ENCODE measurements around the gene CCDC201.

Gene CCDC201

DNA sequence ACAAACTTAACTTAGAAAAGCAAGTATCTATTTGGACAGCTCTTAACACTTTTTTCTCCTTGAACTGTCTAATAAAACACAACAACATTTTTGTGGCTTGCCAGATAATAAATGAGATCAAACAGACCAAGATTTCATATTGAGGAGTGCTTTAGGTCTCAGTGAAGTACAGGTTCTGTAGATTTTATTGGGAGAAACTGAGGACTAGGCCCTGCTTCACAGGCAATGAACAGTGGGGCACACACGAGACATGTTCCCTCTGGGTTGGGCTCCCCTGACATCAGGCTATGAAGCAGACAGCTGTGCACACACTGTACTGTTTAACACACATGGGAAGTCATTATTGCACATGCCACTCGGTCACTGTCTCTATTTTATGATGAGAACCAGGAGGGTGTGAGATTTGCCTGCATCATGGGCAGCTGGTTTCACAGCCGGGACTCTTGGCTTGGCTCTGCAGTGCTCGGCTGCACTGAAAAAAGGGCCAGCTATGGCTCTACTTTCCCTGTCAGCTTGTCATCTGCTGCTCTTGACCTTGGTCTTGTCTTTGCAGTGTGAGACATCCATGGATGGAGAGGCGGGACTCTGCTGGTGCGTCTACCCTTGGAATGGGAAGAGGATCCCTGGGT lies 19.6 kb upstream of the CCDC201 start:
- no peak for FAIRE-seq

DNA sequence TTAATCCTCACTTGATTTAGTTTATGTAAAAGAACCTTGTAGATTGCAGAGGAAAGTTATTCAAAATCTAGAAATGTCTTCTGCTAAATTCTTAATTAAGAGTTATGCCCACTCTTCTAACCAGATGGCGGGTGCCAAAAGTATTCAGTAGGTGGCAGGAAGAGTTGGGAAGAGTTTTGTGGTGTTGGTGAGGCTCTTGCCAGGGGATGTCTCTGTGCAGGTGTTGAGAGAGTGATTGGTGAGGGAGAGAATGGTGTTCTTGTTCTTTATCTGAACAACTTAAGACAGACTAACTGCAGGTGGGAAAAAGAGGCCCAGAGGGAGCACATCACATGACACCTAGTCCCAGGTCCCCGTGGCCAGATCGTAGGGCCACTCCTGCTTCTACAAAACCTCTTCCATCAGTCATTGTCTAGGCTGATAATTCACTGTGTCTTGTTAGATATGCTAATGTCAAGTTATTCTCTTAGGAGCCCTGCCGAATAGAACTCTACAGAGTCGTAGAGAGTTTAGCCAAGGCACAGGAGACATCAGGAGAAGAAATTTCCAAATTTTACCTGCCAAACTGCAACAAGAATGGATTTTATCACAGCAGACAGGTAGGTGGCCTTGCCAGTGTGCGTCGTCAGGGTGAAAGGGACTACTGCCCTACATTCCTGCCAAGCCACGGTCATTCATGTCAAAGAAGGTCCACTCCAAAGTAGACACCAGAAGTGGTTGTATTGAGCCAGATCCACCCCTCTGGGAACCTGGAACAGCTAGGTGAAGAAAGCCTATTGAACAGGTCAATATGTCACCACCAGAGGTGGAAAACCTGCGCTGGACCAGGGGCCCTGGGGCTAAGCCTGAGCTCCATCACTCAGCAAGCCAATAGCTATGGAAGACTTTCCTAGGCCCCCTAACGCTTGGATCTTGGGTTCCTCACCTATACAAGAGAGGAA lies 18.9 kb upstream of the CCDC201 start:
- no peak for FAIRE-seq

GRCh38 chr7:45890902-45891461 lies 18.1 kb upstream of the CCDC201 start:
- peak; percentile 89 for FAIRE-seq

DNA sequence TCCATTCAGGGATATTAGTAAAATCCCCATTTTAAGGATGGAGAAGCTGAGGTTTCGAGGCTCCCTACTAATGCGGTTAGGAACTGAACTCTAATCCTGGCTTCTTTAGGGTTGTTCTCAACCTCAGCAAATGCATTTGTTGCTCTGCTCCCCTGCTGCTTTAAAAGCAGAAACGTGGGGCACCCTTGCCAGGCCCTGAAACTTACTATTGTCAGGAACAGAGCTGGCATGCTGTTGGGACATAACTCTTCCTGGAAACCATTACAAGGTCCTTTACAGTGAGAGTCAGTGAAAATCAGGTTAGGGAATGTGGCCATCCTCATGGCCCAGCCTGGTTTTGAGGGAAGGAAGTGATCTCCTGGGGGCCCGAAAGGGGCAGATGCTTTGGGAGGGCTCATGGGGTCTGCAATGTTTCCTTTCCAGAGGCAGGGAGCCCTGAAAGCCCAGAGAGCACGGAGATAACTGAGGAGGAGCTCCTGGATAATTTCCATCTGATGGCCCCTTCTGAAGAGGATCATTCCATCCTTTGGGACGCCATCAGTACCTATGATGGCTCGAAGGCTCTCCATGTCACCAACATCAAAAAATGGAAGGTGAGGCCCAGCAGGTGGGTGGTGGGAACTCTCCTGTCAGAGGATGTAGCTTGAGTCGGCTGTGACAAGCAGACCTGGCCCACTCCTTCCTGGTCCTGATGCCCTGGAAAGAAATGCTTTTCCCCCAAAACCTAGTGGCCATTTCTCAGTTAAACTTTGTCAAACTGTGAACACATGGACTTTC lies 17.4 kb upstream of the CCDC201 start:
- no peak for FAIRE-seq

GRCh38 chr7:45889367-45890067 lies 16.6 kb upstream of the CCDC201 start:
- FAIRE-seq = no peak

DNA sequence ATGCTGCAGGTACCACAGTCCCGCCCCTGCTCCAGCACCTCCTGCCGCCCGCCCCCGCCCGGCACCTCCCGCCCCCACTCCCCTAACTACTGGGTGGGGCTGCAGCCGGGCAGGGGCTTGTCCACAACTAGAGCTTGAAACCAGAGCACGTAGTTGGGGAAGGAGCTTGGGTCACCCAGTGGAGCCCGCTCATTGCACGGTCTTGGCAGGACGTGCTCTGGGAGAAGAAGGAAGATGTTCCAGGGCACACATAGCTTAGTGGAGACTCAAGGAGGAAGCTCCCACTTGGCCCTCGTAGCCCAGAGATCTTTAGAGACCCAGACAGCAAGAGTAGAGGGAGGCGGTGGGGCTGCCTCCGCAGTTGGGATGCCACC lies 16.1 kb upstream of the CCDC201 start:
- no peak for FAIRE-seq

DNA sequence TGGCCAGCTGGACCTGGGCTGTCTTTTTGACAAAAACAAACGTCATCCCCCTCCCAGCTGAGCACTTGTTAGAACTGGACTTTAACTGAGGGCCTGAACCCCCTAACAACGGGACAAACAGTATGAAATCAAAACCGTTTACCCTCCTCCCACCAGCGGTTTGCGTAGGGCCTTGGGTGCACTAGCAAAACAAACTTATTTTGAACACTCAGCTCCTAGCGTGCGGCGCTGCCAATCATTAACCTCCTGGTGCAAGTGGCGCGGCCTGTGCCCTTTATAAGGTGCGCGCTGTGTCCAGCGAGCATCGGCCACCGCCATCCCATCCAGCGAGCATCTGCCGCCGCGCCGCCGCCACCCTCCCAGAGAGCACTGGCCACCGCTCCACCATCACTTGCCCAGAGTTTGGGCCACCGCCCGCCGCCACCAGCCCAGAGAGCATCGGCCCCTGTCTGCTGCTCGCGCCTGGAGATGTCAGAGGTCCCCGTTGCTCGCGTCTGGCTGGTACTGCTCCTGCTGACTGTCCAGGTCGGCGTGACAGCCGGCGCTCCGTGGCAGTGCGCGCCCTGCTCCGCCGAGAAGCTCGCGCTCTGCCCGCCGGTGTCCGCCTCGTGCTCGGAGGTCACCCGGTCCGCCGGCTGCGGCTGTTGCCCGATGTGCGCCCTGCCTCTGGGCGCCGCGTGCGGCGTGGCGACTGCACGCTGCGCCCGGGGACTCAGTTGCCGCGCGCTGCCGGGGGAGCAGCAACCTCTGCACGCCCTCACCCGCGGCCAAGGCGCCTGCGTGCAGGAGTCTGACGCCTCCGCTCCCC lies 15.5 kb upstream of the CCDC201 start, which contains the start of gene IGFBP1:
TSS of gene IGFBP1 (plus strand) at position 304 of the 808 bp plus-strand sequence. CDS start at position 469, 165 bp downstream.
- no peak for FAIRE-seq

DNA sequence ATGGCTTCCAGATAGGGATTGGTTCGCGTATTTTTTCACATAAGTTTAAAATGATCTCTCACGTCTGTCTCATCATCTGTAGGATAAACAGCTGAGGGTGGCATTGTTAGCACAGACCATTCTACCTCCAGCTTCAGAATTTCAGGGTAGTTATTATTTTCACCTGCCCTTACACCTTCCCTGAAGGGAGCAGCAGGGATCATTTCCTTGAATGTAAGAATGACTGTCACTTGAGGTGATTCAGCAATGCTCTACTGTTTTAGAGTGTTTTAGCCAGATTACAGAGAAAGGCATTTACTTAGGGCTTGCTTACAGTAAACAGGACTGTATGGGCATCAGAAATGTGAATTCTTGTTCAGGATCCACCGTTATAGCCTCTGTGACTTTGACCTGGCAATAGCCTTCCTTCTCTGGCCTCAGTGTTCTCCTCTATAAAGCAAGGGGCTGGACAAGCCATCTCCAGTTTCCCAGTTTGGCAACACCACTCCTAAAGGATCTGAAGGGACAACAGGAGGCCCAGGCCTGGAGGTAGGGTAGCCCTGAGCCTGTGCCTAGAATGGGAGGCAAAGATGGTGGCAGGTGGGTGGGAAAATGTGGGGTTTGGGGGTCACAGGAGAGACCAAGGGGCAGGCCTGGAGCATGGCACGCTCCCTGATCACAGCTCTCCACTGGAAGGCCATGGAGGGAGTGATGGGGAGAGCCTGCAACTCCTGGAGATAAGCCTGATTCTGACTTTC lies 14.2 kb upstream of the CCDC201 start:
- no peak for FAIRE-seq

- no peak for FAIRE-seq
These were observed 12.5 kb upstream of the CCDC201 start for GRCh38 chr7:45885264-45885882.

DNA sequence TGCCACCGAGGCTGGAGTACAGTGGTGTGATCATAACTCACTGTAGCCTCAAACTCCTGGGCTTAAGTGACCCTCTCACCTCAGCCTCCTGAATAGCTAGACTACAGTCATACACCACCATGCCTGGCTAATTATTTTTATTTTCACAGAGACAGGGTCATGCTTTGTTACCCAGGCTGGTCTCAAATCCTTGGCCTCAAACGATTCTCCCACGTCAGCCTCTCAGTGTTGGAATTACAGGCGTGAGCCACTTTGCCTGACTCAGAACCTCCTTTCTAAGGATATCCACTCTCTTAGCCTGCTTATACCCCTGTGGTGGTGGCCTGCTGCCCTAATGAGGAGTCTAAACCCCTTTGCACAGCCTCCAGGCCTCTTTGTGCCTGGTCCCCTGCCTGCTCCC lies 11.3 kb upstream of the CCDC201 start:
- FAIRE-seq = no peak

GRCh38 chr7:45882465-45882810 lies 9.6 kb upstream of the CCDC201 start:
- FAIRE-seq = no peak

DNA sequence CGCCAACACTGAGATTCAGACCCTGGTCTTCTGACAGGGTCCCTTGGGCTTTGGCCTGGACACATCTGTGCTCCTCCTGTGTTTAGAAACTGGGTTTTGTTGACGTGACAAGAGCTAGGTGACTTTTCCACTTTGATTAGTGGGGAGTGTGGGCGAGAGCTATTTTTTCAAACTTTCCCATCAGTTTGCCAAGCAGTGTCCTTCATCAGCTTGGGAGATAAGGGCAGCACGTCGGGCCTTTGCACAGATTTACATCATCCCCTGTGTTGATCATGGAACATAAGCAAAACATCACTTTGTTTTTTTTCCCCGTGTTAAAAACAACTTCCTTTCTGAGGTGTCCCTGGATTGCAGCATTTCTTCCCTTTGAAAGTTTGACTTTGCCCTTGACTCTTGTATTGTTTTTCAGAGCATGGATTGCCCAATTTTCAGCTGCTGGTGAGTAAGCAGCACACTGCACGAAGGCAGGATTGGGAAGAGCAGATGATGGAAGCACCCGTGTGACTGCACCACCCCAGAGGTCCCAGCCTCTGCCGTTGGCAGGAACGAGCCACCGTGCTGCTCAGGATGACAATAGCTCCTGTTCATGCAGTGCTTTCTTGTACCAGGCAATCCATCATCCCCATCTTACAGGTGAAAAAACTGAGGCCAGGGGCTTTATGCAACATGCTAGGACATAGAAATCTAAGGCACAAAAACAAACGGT lies 9.0 kb upstream of the CCDC201 start:
- FAIRE-seq = no peak

DNA sequence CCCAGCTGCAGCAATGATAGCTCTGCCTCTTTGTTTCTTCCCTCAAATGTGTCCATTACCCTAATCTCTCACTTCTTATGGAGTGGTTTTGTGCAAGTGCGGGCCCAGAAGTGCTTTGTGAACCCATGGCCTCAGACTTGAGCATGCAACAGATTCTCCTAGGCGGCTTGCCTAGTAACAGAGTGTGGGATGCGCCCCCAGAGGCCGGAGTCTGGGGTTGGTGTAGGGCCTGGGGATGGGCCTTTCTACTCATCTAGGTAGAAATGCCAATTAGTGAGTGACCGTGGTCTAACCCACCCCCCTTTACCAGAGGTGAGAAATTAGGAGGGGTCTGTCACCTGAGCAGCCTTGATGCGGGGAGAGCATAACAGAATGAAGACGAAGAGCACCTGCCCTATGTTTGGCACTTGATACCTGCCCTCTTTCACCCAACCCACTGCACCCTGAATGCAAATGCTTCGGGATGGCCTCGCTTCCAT lies 8.4 kb upstream of the CCDC201 start:
- FAIRE-seq = no peak

DNA sequence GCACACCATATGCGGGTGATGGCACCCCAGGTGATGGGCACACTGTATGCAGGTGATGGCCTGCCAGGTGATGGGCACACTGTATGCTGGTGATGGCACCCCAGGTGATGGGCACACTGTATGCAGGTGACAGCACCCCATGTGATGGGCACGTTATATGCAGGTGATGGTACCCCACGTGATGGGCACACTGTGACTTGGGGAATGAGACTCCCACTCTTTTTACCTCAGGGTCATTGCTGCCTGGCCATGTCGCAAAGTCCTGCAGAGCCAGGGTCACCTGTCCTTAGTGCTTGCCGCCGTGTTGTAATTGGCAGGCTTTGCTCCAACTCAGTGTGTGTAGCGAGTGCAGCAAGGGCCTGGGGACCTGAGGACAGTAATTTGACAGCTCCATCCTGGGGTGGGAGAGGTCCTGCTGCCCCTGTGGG lies 7.6 kb upstream of the CCDC201 start:
- no peak for FAIRE-seq

DNA sequence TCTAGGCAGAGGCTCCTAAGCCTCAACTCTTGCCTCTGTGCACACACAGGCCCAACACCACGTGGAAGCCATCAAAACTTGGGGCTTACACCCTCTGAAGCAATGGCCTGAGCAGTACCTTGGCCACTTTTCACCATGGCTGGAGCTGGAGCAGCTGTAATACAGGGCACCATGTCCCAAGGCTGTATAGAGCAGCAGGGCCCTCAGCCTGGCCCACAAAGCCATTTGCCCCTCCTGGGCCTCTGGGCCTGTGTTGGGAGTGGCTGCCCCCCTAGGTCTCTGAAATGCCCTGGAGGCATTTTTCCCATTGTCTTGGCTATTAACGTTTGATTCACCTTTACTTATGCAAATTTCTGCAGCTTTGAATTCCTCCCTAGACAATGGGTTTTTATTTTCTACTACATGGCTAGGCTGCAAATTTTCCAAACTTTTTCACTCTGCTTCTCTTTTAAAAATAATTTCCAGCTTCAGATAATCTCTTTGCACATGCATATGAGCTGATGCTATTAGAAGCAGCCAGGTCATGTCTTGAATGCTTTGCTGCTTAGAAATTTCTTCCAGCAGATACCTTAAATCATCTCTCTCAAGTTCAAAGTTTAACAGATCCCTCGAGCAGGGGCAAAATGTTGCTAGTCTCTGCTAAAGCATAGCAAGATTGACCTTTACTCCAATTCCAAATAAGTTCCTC lies 5.7 kb upstream of the CCDC201 start:
- FAIRE-seq = no peak

GRCh38 chr7:45876519-45876918 lies 3.6 kb upstream of the CCDC201 start:
- no peak for FAIRE-seq

GRCh38 chr7:45874408-45875131 lies 1.7 kb upstream of the CCDC201 start:
- no peak for FAIRE-seq

GRCh38 chr7:45873355-45873754 lies 473 bp upstream of the CCDC201 start:
- FAIRE-seq = no peak
